HG02981 (cell line): ENCODE results near the gene ALDH3B2.

Source experiments
- ATAC-seq: cut with Tn5 transposase; IDR thresholded peaks from one replicate; pipeline ENCODE4 v1.9.1; 2021; ENCODE audit warnings: mild to moderate bottlenecking, moderate library complexity; ENCODE audit not compliant: unreplicated experiment

The ALDH3B2 gene

DNA sequence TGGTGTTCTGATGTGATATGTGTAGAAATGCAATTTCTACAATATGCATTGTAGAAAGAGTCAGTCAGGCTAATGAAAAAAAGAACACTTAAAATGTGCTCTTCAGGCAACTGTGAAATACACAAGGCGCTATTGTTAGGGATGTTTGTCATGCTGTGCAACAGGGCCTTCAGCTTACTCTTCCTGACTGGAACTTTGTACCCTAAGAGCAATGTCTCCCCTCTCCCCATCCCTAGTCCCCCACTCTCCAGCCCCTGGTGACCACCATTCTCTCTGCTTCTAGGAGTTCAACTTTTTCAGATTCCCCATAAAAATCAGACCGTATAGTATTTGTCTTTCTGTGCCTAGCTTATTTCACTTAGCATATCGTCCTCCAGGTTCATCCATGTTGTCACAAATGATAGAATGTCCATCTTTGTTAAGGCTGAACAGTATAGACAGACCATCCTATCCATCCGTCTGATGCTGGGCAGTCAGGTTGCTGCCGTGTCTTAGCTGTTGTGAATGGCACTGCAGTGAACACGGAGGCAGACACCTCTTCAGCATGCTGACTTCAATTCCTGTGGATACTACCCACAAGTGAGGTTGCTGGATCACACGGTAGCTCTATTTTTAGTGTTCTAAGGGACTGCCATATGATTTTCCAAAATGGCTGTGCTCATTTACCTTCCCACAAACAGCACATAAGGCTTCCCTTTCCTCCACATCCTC lies 57.0 kb downstream of the ALDH3B2 start:
- ATAC-seq: no peak

DNA sequence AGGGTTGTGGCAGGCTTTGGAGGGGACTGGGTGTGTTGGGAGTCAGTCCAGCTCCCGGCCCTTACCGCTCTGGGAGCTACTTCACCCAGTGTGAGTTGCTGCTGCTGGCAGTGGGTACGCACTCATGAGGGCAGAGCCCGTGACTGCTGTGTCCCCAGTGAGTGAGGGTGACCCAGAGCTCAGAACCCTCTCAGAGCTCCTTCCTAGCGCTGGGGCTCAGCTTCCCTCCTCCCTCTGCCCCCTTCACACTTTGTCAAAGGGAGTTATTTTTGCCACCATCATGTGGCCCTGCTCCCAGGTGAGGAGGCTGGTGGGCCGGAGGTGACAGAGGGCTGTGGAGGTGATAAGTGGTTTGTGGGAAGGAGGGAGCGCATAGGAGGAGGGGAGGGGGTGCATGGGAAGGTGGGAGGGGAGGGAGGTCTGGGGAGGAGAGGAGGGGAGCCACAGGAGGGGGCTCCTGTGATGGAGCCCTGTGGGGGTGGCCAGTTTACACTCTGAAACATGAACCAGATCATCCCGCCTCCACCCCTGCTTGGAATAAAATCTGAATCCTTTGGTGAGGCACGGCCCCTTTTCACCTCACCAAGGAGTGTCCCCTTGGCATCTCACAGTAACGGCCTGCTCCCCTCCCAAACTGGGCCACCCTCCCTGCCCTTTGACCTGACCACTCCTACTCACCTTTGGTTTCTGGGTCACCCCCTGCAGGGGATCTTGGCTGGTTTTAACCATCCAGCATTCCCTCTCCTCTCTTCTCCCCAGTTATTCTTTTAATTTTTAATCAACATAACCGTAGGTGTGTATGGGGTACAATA lies 57.8 kb downstream of the ALDH3B2 start:
- ATAC-seq: no peak

DNA sequence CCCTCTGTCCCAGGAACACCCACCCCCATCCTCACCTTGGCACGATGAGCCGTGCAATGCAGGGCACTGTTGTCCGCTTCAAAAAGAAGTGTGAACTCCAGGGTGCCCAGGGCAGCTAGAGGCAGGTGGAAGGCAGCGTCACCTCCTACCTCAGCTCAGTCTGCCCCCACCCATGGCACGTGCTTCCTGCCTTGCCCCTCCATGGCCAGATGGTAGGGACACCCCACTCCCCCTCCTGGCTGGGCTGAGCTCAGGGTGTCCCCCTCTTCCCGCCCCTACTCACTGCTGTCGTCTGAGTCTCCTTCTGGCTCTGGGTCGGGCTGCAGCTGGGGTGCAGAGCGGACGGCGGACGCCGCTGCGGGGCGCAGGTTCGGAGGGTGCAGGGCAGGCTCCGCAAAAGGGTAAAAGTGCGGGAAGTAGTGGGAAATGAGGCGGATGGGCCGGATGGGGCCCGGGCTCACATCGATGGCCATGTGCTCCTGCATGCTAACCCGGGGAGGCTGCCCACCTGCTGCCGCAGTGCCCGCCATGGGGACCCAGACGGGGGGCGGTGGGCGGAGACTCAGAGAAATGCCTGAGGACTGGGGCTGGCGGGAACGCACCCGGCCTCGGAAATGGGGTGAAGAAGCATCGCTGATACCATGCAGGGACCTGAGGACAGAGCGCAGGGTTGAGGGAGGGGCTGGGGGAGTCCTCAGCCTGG lies 58.5 kb downstream of the ALDH3B2 start:
- no peak for ATAC-seq

DNA sequence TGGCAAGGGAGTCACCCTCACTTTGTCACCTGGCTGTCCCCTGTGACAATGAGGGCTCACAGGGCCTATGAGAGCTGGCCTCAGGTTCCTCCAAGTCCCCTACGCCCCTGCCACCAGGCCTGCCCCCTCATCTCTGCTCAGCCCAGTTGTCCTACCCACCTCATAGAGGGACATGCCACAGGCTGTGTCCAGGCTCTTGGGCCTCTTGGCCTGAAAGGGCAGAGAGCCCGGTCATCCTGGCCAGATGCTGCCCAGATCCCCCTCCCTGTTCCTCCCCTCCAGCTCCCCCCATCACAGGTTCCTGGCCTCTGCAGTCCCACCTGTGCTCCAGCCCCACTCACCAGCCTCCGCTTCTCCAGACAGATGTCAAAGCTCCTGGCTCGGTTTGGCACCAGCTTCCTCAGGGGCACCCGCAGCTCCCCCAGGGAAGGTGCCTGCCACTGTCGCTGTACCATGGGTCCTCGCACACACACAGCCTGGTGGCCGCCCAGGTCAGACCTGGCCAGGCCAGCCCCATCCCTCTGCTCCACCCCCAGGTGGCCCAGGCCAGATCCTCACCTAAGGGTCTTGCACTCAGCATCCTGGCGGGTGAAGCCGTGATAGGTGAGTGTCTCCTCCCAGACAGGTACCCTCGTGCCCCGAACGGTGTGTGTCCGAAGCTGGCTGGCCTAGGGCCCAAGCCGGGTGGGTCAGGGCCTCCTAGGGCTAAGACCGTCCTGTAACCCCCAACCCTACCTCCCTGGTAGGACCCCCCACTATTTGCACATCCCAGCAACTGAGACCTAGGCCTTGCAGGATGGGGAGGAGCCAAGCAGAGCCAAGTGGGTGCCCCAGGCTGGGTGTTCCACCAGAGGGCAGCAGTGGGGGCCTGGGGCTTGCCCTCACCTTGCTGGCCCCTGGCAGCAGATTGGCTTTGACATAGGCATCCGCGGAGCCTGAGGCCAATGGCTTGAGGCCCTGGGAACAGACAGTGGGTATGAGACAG lies 59.4 kb downstream of the ALDH3B2 start:
- no peak for ATAC-seq

DNA sequence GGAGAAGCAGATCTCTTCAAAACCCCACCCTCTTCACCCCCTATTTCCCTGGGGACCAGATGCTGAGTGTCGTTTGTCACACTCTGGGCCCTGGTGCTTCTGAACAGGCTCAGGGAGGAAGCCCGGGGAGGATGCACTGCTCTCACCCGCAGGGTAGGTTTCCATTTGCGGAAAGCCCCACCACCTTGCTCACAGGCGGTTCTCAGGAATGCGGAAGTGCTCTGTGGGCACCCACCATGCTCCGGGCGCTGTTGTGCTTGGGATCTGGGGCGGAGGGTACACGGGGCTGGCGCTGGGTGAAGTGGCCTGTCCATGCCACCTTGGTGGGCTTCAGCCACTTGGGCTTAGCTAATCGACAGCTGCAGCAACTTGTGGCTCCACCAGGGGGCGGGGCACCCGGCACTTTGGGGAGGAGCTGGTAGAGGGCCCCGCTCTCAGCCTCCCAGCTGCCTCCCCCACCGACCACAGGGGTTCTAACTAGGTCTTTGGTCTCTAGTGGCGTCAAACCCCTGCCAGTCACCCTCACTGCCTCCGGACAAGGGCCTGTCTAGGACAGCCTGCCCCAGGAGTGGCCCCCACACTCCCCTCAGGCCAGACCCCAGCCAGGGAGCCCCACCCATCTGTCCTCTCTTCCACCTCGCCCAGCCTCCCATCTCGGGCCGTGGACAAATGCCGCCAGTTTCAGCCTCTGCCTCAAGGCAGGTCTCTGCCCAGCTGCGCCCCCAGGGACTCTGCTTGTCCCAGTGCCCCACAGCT lies 60.3 kb downstream of the ALDH3B2 start:
- ATAC-seq: peak; percentile 69

DNA sequence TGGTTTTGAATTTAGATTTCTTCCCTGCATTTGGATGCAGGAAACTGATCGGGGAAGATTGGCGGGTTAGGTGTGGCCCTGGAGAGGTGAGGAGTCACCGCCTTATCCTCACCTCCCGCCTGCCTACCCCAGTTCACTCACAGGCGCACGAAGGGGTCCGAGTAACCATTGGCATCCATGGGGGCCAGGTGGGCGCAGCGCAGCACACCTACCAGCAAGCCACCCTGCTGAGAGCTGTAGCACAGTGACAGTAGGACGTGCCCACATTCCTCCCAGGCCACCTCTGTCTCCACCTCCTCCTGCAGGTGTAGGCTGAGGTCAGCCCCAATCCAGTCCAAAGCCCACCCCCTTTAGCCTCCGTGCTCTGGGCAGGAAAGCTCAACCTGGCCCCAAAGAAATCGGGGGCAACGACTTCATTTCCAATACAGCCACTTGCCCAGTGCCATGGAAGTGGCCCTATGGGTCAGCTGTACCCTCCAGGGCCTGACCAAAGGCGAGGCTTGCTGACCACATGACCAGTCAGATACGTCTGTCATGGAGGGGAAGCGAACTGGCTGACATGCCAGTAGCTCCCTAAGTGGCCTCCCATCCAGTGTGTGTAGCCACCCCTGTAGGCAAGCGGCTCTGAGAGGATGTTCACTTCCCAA lies 61.0 kb downstream of the ALDH3B2 start:
- no peak for ATAC-seq

DNA sequence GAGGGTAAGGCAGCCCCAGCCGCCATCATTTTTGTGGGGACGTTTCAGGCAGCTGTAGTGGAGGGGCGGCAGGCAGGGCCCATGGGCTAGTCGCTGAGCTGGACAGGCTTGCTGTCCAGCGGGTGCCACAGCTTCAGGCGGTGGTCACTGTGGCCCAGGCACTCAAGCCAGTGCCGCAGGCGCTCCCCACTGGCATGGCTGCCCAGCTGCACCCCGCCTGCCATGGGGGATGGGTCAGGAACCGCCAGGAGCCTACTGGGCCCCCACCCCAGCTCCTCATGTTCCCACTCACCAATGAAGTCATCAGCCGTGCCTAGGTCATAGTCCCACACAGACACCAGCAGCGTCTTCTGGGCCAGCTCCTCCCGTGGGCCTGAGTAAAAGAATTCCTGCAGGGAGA lies 61.7 kb downstream of the ALDH3B2 start:
- no peak for ATAC-seq
